SK-N-SH treated with all-trans-retinoic acid at 6 μM for 48 hours (cell line): ENCODE data around the gene AP3D1.

ENCODE experiments used
- CSDC2 ChIP-seq: fragments of 250-450 bp; sonication (Bioruptor Pico); IDR thresholded peaks from 2 replicates; pipeline ENCODE4 v1.5.0; 2020; ENCODE audit warnings: mild to moderate bottlenecking, moderate library complexity
- CSRNP3 ChIP-seq: fragments of 250-450 bp; sonication (Bioruptor Pico); IDR thresholded peaks from 2 replicates; pipeline ENCODE4 v1.5.1; 2021; ENCODE audit warnings: mild to moderate bottlenecking, moderate library complexity
- PPARA ChIP-seq: fragments of 250-450 bp; sonication (Bioruptor Pico); IDR thresholded peaks from 2 replicates; pipeline ENCODE4 v1.5.0; 2020; ENCODE audit warnings: mild to moderate bottlenecking, borderline replicate concordance
- TCF4 ChIP-seq: fragments of 250-450 bp; sonication (Bioruptor Pico); IDR thresholded peaks from 2 replicates; pipeline ENCODE4 v1.8.0; 2021; ENCODE audit warnings: mild to moderate bottlenecking, moderate library complexity, borderline replicate concordance
- ZFP30 ChIP-seq: fragments of 450-650 bp; formaldehyde crosslinking; IDR thresholded peaks from 2 replicates; pipeline ENCODE4 v1.5.0; 2022; ENCODE audit warnings: mild to moderate bottlenecking, moderate library complexity
- ZNF565 ChIP-seq: fragments of 450-650 bp; formaldehyde crosslinking; conservative IDR thresholded peaks from 2 replicates; pipeline ENCODE4 v1.5.0; 2020; ENCODE audit warnings: low read depth, mild to moderate bottlenecking, moderate library complexity
- ZNF8 ChIP-seq: fragments of 450-650 bp; formaldehyde crosslinking; IDR thresholded peaks from 2 replicates; pipeline ENCODE4 v1.5.0; 2020; ENCODE audit warnings: mild to moderate bottlenecking, moderate library complexity

- no peak for TF ChIP-seq CSDC2 (CRISPR knock-in tag)
- no peak for TF ChIP-seq ZFP30 (CRISPR knock-in tag)
- no peak for TF ChIP-seq CSRNP3 (CRISPR knock-in tag)
- TF ChIP-seq TCF4 (CRISPR knock-in tag) = no peak
- TF ChIP-seq ZNF8 (CRISPR knock-in tag) = no peak
- no peak for TF ChIP-seq PPARA
- TF ChIP-seq ZNF565 = no peak
These were observed 80.2 kb downstream of the AP3D1 start for GRCh38 chr19:2070986-2071673.
